Measurements from ENCODE around the gene WDFY1. TPM values are rescaled to one million over a fixed set of nuclear protein-coding genes. Genes with fewer than 3 reads are reported as not detected.
"Not testable (repeated sequence)": the region's sequence is repeated elsewhere in the genome, so short reads cannot be mapped to it uniquely, and the experiment has no call there.

Gene WDFY1
- polyA plus RNA-seq, 4 donors = 51.7 to 70.8 (median 61.3) TPM

- DNase-seq (ENCODE audit: low read depth in 4 of 4, low spot score in 3 of 4) = no peak
Observed at GRCh38 chr2:223900531-223900930, 44.6 kb downstream of the WDFY1 start.

- no peak for DNase-seq (ENCODE audit: low read depth in 4 of 4, low spot score in 3 of 4)
Observed at GRCh38 chr2:223900066-223900465, 45.1 kb downstream of the WDFY1 start.

- DNase-seq (ENCODE audit: low read depth in 4 of 4, low spot score in 3 of 4) = no peak
Observed at GRCh38 chr2:223897669-223898330, 47.3 kb downstream of the WDFY1 start.

- no peak for DNase-seq (ENCODE audit: low read depth in 4 of 4, low spot score in 3 of 4)
Observed at GRCh38 chr2:223896833-223897311, 48.3 kb downstream of the WDFY1 start.

GRCh38 chr2:223894968-223895367 lies 50.2 kb downstream of the WDFY1 start:
- DNase-seq (ENCODE audit: low read depth in 4 of 4, low spot score in 3 of 4) = no peak

- no peak for DNase-seq (ENCODE audit: low read depth in 4 of 4, low spot score in 3 of 4)
Observed at GRCh38 chr2:223894009-223894408, 51.1 kb downstream of the WDFY1 start.

- no peak for DNase-seq (ENCODE audit: low read depth in 4 of 4, low spot score in 3 of 4)
Observed at GRCh38 chr2:223890721-223891120, 54.4 kb downstream of the WDFY1 start.

- DNase-seq (ENCODE audit: low read depth in 4 of 4, low spot score in 3 of 4) = no peak
Observed at GRCh38 chr2:223889229-223889628, 55.9 kb downstream of the WDFY1 start.

GRCh38 chr2:223888251-223888650 lies 56.9 kb downstream of the WDFY1 start:
- no peak for DNase-seq (ENCODE audit: low read depth in 4 of 4, low spot score in 3 of 4)

- no peak for DNase-seq (ENCODE audit: low read depth in 4 of 4, low spot score in 3 of 4)
Observed at GRCh38 chr2:223887127-223887526, 58.0 kb downstream of the WDFY1 start.

GRCh38 chr2:223886726-223887125 lies 58.4 kb downstream of the WDFY1 start:
- DNase-seq (ENCODE audit: low read depth in 4 of 4, low spot score in 3 of 4) = no peak

GRCh38 chr2:223884399-223884798 lies 60.7 kb downstream of the WDFY1 start:
- DNase-seq (ENCODE audit: low read depth in 4 of 4, low spot score in 3 of 4) = no peak

GRCh38 chr2:223882715-223883114 lies 62.4 kb downstream of the WDFY1 start:
- no peak for DNase-seq (ENCODE audit: low read depth in 4 of 4, low spot score in 3 of 4)

- no peak for DNase-seq (ENCODE audit: low read depth in 4 of 4, low spot score in 3 of 4)
Observed at GRCh38 chr2:223880796-223881195, 64.3 kb downstream of the WDFY1 start.

GRCh38 chr2:223877721-223878410 lies 67.3 kb downstream of the WDFY1 start:
- no peak for DNase-seq (ENCODE audit: low read depth in 4 of 4, low spot score in 3 of 4)

GRCh38 chr2:223873672-223874071 lies 71.5 kb downstream of the WDFY1 start:
- DNase-seq (ENCODE audit: low read depth in 4 of 4, low spot score in 3 of 4) = no peak

- not testable (repeated sequence) for DNase-seq (ENCODE audit: low read depth in 4 of 4, low spot score in 3 of 4)
Observed at GRCh38 chr2:223872772-223873171, 72.4 kb downstream of the WDFY1 start.

- DNase-seq (ENCODE audit: low read depth in 4 of 4, low spot score in 3 of 4) = not testable (repeated sequence)
Observed at GRCh38 chr2:223871661-223872060, 73.5 kb downstream of the WDFY1 start.

- no peak for DNase-seq (ENCODE audit: low read depth in 4 of 4, low spot score in 3 of 4)
Observed at GRCh38 chr2:223870840-223871611, 74.1 kb downstream of the WDFY1 start.

GRCh38 chr2:223868005-223868404 lies 77.1 kb downstream of the WDFY1 start:
- DNase-seq (ENCODE audit: low read depth in 4 of 4, low spot score in 3 of 4) = no peak

- DNase-seq (ENCODE audit: low read depth in 4 of 4, low spot score in 3 of 4) = no peak
Observed at GRCh38 chr2:223865907-223866508, 79.1 kb downstream of the WDFY1 start.

Data from left renal pelvis (tissue), 4 donors.